IMR-90 (cell line): ENCODE measurements around the gene MGAT1. TPM values are rescaled to one million over a fixed set of nuclear protein-coding genes. Genes with fewer than 3 reads are reported as not detected.

ENCODE experiments used
- ATAC-seq: fragments of 200-7000 bp; cut with Tn5 transposase; 2 replicates; pipeline ENCODE4 v1.9.1; 2020; ENCODE audit warnings: low read depth, mild to moderate bottlenecking, moderate library complexity
- BruUV-seq: library from RNA; stranded (reverse); fragments of 400-500 nt; replicated peaks from 2 replicates; lab custom pipeline; 2021; lab: Mats Ljungman, UMichigan
- CTCF ChIA-PET: fragments of 300-600 bp; formaldehyde crosslinking; extraction: SDS; loops from one replicate; lab custom pipeline; 2021; ENCODE audit warnings: antibody characterized with exemption; lab: Yijun Ruan, JAX
- POLR2A ChIA-PET: fragments of 300-600 bp; sonication (Branson Sonifier 250); formaldehyde crosslinking; loops from one replicate; lab custom pipeline; 2022; ENCODE audit warnings: antibody characterized with exemption; ENCODE audit not compliant: unreplicated experiment; lab: Charles Lee
- DNase-seq: peaks from one replicate; pipeline ENCODE4 v3.0.0; 2013
- H2AFZ ChIP-seq: replicated peaks from 2 replicates; pipeline ENCODE3; 2013; ENCODE audit warnings: low read length, mild to moderate bottlenecking; ENCODE audit not compliant: poor library complexity
- H2AK5ac ChIP-seq: 2 replicates; pipeline ENCODE4 v1.6.1; 2013; ENCODE audit warnings: low read depth, low read length, inconsistent platforms
- H2AK9ac ChIP-seq: replicated peaks from 2 replicates; pipeline ENCODE3; 2013; ENCODE audit warnings: mild to moderate bottlenecking, low read depth, low read length, moderate library complexity; ENCODE audit not compliant: poor library complexity
- H2BK120ac ChIP-seq: 2 replicates; pipeline ENCODE4 v1.6.1; 2013; ENCODE audit warnings: low read depth, low read length, inconsistent platforms
- H2BK15ac ChIP-seq: 3 replicates; pipeline ENCODE4 v1.6.1; 2013; ENCODE audit warnings: low read depth, low read length, inconsistent platforms
- H2BK20ac ChIP-seq: 2 replicates; pipeline ENCODE4 v1.6.1; 2013; ENCODE audit warnings: low read depth, mild to moderate bottlenecking, inconsistent platforms, low read length, moderate library complexity
- H2BK5ac ChIP-seq: 2 replicates; pipeline ENCODE4 v1.6.1; 2013; ENCODE audit warnings: mild to moderate bottlenecking, low read depth, low read length, inconsistent platforms; ENCODE audit not compliant: poor library complexity, severe bottlenecking
- H3K14ac ChIP-seq: replicated peaks from 2 replicates; pipeline ENCODE4 v1.6.1; 2013; ENCODE audit warnings: low read depth, low read length, inconsistent platforms
- H3K18ac ChIP-seq: 2 replicates; pipeline ENCODE4 v1.6.1; 2013; ENCODE audit warnings: low read depth, low read length, control low read depth
- H3K23ac ChIP-seq: 2 replicates; pipeline ENCODE4 v1.6.1; 2013; ENCODE audit warnings: low read depth, low read length, inconsistent platforms
- H3K27ac ChIP-seq: 2 replicates; pipeline ENCODE4 v1.5.1; 2013; ENCODE audit warnings: mild to moderate bottlenecking, control low read depth, low read length; ENCODE audit not compliant: insufficient read depth
- H3K27me3 ChIP-seq: 2 replicates; pipeline ENCODE4 v1.6.1; 2013; ENCODE audit warnings: low read length; ENCODE audit not compliant: control insufficient read depth, insufficient read depth
- H3K36me3 ChIP-seq: 2 replicates; pipeline ENCODE4 v1.6.1; 2013; ENCODE audit warnings: low read length, mixed read lengths; ENCODE audit not compliant: control insufficient read depth, insufficient read depth
- H3K4ac ChIP-seq: 2 replicates; pipeline ENCODE4 v1.6.1; 2013; ENCODE audit warnings: low read depth, low read length, inconsistent platforms
- H3K4me1 ChIP-seq: 2 replicates; pipeline ENCODE4 v1.6.1; 2013; ENCODE audit warnings: low read length, mixed read lengths; ENCODE audit not compliant: control insufficient read depth, insufficient read depth
- H3K4me2 ChIP-seq: 2 replicates; pipeline ENCODE4 v1.6.1; 2013; ENCODE audit warnings: low read depth, mild to moderate bottlenecking, control low read depth, low read length, moderate library complexity
- H3K4me3 ChIP-seq: 2 replicates; pipeline ENCODE4 v1.5.1; 2013; ENCODE audit warnings: low read depth, mild to moderate bottlenecking, control low read depth, low read length, moderate library complexity; ENCODE audit not compliant: insufficient read depth
- H3K56ac ChIP-seq: 2 replicates; pipeline ENCODE4 v1.6.1; 2013; ENCODE audit warnings: low read length, inconsistent platforms; ENCODE audit not compliant: insufficient read depth; ENCODE audit errors: extremely low read depth
- H3K79me1 ChIP-seq, 2 experiments: 2 replicates each; pipeline ENCODE4 v1.6.1; 2013; ENCODE audit warnings: low read length in 2 of 2, inconsistent platforms in 1 of 2, low read depth in 1 of 2
- H3K9ac ChIP-seq: 2 replicates; pipeline ENCODE4 v1.6.1; 2013; ENCODE audit warnings: low read depth, low read length, control low read depth
- H3K9me1 ChIP-seq: 2 replicates; pipeline ENCODE4 v1.6.1; 2013; ENCODE audit warnings: low read length, inconsistent platforms; ENCODE audit not compliant: insufficient read depth
- H3K9me3 ChIP-seq: 2 replicates; pipeline ENCODE4 v1.6.1; 2013; ENCODE audit warnings: low read length; ENCODE audit not compliant: control insufficient read depth, insufficient read depth
- H4K20me1 ChIP-seq: 2 replicates; pipeline ENCODE4 v1.6.1; 2013; ENCODE audit warnings: low read length, inconsistent platforms; ENCODE audit not compliant: insufficient read depth
- H4K5ac ChIP-seq: 2 replicates; pipeline ENCODE4 v1.6.1; 2013; ENCODE audit warnings: mild to moderate bottlenecking, low read depth, low read length, control low read depth
- H4K8ac ChIP-seq, 2 experiments: 2 replicates each; pipeline ENCODE4 v1.6.1; 2013; ENCODE audit warnings: low read depth in 2 of 2, low read length in 2 of 2, control low read depth in 1 of 2, inconsistent platforms in 1 of 2
- H4K91ac ChIP-seq: 2 replicates; pipeline ENCODE4 v1.6.1; 2013; ENCODE audit warnings: low read depth, low read length, inconsistent platforms; ENCODE audit not compliant: insufficient read depth
- CHD1 ChIP-seq: IDR thresholded peaks from 2 replicates; pipeline ENCODE4 v1.6.1; 2012; ENCODE audit warnings: low read depth, low read length, improper control_type of control experiment
- RAD21 ChIP-seq: IDR thresholded peaks from 2 replicates; pipeline ENCODE4 v1.6.1; 2012; ENCODE audit warnings: low read length, improper control_type of control experiment
- WGBS, 2 experiments: methylation state at CpG; one replicate each; pipeline versions ENCODE4 v1.1.5 to v1.1.7; 2013; ENCODE audit warnings: missing lambda C conversion rate in 2 of 2; ENCODE audit not compliant: insufficient read length in 1 of 2; ENCODE audit errors: extremely low coverage in 2 of 2; 5-methylcytosine and 5-hydroxymethylcytosine counted together
- dilution Hi-C: fragments of 300-500 bp; cut with HindIII; formaldehyde crosslinking; loops from one replicate; pipeline ENCODE4 v1.14.3; 2018; ENCODE audit warnings: low sequenced_read_pairs; ENCODE audit not compliant: unreplicated experiment
- in situ Hi-C: fragments of 300-500 bp; cut with MboI; formaldehyde crosslinking; loops from 3 replicates; pipeline ENCODE4 v1.14.3; 2019; ENCODE audit warnings: low sequenced_read_pairs, inconsistent platforms, mixed read lengths
- intact Hi-C: fragments of 100-400 bp; cut with micrococcal nuclease; formaldehyde crosslinking; loops from 2 replicates; pipeline ENCODE4 v1.10.0; 2022
- polyA plus RNA-seq, 3 experiments: library from polyadenylated mRNA; depleted of rRNA; stranded (reverse); fragments of >200 nt; gene quantifications; 2 replicates each; pipeline ENCODE4 v1.2.3, GENCODE V29; 2012; ENCODE audit warnings: low replicate concordance in 1 of 3
- total RNA-seq: library from RNA; depleted of rRNA; stranded (reverse); fragments of >200 nt; gene quantifications from 2 replicates; pipeline ENCODE4 v1.2.3, GENCODE V29; 2012

Gene MGAT1
- total and polyA plus RNA-seq, 2 of the 4 experiments (the other 2 are of a cell fraction): 56.3 to 141 TPM

GRCh38 chr5:180820788-180821321 lies 18.2 kb upstream of the MGAT1 start:
- no peak overlapping the region for H4K8ac ChIP-seq
- intact Hi-C loops: no loop called here

More at GRCh38 chr5:180820788-180821321, 18.2 kb upstream of the MGAT1 start:
- Histone ChIP-seq H4K20me1 (no peaks in the 10 kb centered on the region), H3K79me1 (no peaks in the 10 kb centered on the region; a peak in 1 of 4 replicates), H2BK20ac (no peak overlapping the region), H3K9me1 (peaks cover 5% of the 10 kb centered on the region), H3K27me3 (no peaks in the 10 kb centered on the region), H2BK120ac (no peak overlapping the region), H3K4ac (peak overlapping the region; percentile 12; the same call in 1 of the 2 replicates), H3K4me1 (peaks cover 25% of the 10 kb centered on the region), H3K9me3 (no peaks in the 10 kb centered on the region), H4K91ac (peak overlapping the region; percentile 8; the same call in 1 of the 2 replicates), H2AK5ac (no peak overlapping the region), H4K5ac (peak overlapping the region; percentile 63; the same call in 1 of the 2 replicates), H3K56ac (no peak overlapping the region), H3K4me2 (no peak overlapping the region; the same call in 1 of the 2 replicates), H2BK15ac (0 out of 3 replicates have a peak overlapping the region, but pooled peaks have one; percentile 57), H3K4me3 (no peak overlapping the region), H2AFZ (no peak overlapping the region), H3K27ac (peak overlapping the region; percentile 63; the same call in 1 of the 2 replicates), H3K23ac (no peak overlapping the region), H3K18ac (peak overlapping the region; percentile 76; the same call in 1 of the 2 replicates), H2BK5ac (no peak overlapping the region), H2AK9ac (no peak overlapping the region), H3K36me3 (no peaks in the 10 kb centered on the region), H3K14ac (no peak overlapping the region), H3K9ac (no peak overlapping the region)
- dilution Hi-C loops: no loop called here
- no CpG with 5 or more reads among the region's 3 CpGs for WGBS, 2 experiments
- in situ Hi-C loops: no loop called here
- no TSS peak for BruUV-seq
- ChIA-PET POLR2A (no interaction called here), CTCF (interaction anchor here (0.7 kb wide), 1 partner anchor 10 kb away, joined by 4 read pairs; no protein-coding TSS in a partner anchor)
- TF ChIP-seq RAD21 (no peak), CHD1 (no peak)
- DNase-seq (peak; percentile 22), ATAC-seq (no peak)
